Thymus (tissue), 11 donors: ENCODE data around the gene KIAA1217. TPM values are rescaled to one million over a fixed set of nuclear protein-coding genes. Genes with fewer than 3 reads are reported as not detected.

Experiments
- DNase-seq, 9 donors: peaks; one replicate each; pipeline ENCODE4 v3.0.0-alpha.2; 2013; ENCODE audit warnings: low spot score in 9 of 9, low read depth in 6 of 9, missing footprints in 1 of 9
- H3K27ac ChIP-seq, 2 donors: one replicate each; pipeline ENCODE4 v1.5.1; 2013; ENCODE audit warnings: control low read depth in 1 of 2, low read depth in 1 of 2, low read length in 1 of 2, mild to moderate bottlenecking in 1 of 2, moderate library complexity in 1 of 2
- H3K27me3 ChIP-seq, 2 donors: one replicate each; pipeline ENCODE4 v1.5.1; 2013; ENCODE audit warnings: low read length in 1 of 2; ENCODE audit not compliant: control insufficient read depth in 2 of 2, insufficient read depth in 1 of 2
- H3K36me3 ChIP-seq, 2 donors: one replicate each; pipeline ENCODE4 v1.5.1; 2013; ENCODE audit warnings: low read length in 1 of 2, mild to moderate bottlenecking in 1 of 2, moderate library complexity in 1 of 2; ENCODE audit not compliant: control insufficient read depth in 2 of 2, insufficient read depth in 2 of 2
- H3K4me1 ChIP-seq, 2 donors: one replicate each; pipeline ENCODE4 v1.5.1; 2013; ENCODE audit warnings: low read length in 2 of 2; ENCODE audit not compliant: control insufficient read depth in 2 of 2, insufficient read depth in 2 of 2
- H3K4me3 ChIP-seq, 2 donors: one replicate each; pipeline ENCODE4 v1.5.1; 2013; ENCODE audit warnings: low read length in 2 of 2, control low read depth in 1 of 2, mild to moderate bottlenecking in 1 of 2
- H3K9me3 ChIP-seq, 2 donors: one replicate each; pipeline ENCODE4 v1.5.1; 2013; ENCODE audit warnings: low read length in 1 of 2, mild to moderate bottlenecking in 1 of 2; ENCODE audit not compliant: control insufficient read depth in 2 of 2, insufficient read depth in 1 of 2
- WGBS: extraction: QIAGEN DNeasy Blood & Tissue Kit; methylation state at CpG from one replicate; pipeline ENCODE4 v1.1.7; 2013; 5-methylcytosine and 5-hydroxymethylcytosine counted together
- polyA plus RNA-seq: library from polyadenylated mRNA; stranded (reverse); fragments of 200-250 nt; gene quantifications from one replicate; pipeline ENCODE4 v1.2.3, GENCODE V29; 2013
- total RNA-seq: library from RNA; stranded (reverse); fragments of 120-200 nt; gene quantifications from one replicate; pipeline ENCODE4 v1.2.4, GENCODE V29; 2013
- donor health status: healthy.

KIAA1217 gene
- total and polyA plus RNA-seq, 2 donors, result 9.7 to 30.5 TPM

DNA sequence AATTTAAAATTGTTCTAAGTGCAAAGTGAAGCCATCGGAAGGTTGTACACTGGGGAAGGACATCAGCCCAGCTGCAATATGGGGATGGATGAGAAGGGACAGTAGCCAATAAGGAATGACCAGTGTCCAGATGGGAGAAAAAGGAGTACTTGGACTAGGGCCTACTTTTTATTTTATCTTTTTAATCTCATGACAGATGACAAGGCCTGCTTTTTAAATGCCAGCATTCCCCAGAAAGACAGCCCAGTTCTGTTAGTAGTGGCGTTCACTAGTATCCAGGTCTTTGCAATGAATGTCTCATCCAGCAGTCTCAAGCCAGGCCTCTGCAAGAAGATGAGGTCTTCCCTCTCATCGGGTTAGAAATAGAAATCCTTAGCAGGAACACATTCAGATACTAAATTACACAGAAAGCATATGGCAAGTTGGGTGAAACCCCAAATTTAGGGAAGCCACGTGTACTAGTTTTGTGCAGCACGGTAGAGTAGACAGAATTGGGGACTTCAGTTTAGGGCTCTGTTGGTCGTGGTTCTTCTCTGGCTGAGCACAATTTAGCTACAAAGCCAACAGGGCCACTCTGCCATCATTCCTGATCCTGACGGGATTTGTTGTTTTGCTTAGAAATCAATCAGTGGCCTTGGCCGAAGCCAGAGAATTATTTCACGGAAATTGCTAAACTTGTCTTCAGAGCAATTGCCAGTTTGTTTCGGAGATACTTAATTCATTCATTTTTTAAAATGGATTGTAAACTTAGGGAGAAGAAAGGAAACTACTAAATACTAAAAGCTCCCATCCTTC, 286.9 kb downstream of the KIAA1217 start:
- no peaks in the 10 kb centered on the region for H3K27me3 ChIP-seq
- WGBS, result 94% methylated on average over 10 of the region's 10 CpGs
- H3K27ac ChIP-seq, result no peak overlapping the region

DNA sequence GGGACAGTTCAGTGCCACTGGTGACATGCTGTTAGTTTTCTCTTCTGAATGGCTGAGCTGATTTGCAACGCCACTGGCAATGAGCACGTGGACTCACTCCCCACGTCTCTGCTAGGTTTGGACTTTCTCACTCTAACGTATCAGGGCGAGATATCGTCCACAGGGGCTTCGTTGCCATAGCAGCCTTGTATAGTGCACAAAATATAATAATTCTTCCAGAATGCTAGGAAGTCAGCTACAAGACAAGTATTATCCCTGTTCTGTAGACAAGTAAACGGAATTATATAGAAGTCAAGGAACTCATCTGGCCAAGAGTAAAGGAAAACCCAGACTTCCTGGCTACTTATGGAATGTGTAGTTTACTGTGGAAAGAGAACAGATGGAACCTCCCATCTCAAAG, 288.0 kb downstream of the KIAA1217 start:
- 92% methylated on average over 8 of the region's 8 CpGs for WGBS
- Histone ChIP-seq H3K4me1 (no peaks in the 10 kb centered on the region), H3K27me3 (no peaks in the 10 kb centered on the region), H3K4me3 (no peak overlapping the region), H3K36me3 (no peaks in the 10 kb centered on the region), H3K27ac (no peak overlapping the region), H3K9me3 (no peaks in the 10 kb centered on the region)
- no peak for DNase-seq

More for the DNA sequence above, 286.9 kb downstream of the KIAA1217 start:
- DNase-seq, result no peak
- no peaks in the 10 kb centered on the region for H3K36me3 ChIP-seq
- no peaks in the 10 kb centered on the region for H3K4me1 ChIP-seq
- H3K9me3 ChIP-seq, result no peaks in the 10 kb centered on the region
- H3K4me3 ChIP-seq, result no peak overlapping the region

DNA sequence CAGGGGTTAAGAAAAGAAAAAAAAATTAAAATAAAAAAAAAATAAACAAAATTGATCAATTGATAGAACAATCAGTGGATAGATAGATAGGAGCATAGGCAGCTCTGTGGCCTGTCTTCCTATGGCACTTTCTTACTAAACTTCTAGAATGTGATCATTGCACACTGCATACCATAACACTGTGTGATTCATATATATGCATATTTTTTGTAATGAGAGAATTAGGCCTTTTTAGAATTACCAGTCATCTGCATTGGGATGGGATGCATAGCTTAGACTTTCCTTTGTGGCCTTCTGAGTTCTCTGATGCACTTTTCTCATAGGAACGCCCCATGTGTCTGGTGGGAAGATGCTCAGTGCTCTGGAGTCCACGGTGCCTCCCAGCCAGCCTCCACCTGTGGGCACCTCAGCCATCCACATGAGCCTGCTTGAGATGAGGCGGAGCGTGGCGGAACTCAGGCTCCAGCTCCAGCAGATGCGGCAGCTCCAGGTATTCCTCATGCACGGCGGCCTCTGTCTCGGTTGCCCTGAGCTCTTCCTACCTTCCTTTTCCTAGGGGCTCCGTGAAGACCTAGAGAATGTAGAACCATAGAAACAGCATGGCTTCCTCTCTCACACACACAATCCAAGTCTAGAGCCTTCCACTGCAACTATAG, 292.2 kb downstream of the KIAA1217 start:
- no peaks in the 10 kb centered on the region for H3K9me3 ChIP-seq
- DNase-seq, result no peak
- 98% methylated on average over 10 of the region's 10 CpGs for whole genome bisulfite sequencing
- H3K36me3 ChIP-seq, result no peaks in the 10 kb centered on the region
- no peak overlapping the region for H3K4me3 ChIP-seq
- no peak overlapping the region for H3K27ac ChIP-seq
- no peaks in the 10 kb centered on the region for H3K4me1 ChIP-seq
- no peaks in the 10 kb centered on the region for H3K27me3 ChIP-seq

DNA sequence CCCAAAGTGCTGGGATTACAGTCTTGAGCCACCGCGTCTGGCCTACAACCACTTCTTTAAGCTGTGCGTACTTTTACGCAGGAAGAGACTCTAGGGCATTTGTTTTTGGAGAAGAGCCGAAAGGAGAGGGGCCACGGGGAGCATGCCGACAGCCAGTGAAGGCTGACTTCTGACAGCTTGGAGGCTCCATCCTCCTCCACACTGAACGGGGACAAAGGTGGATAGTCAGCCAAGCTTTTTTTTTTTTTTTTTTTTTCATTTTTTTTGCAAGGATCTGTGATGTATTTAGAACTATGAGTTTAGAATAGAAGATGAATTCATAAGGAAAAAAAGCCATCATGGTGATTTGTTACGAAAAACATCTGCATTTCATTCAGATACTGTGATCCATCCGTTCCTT, 293.1 kb downstream of the KIAA1217 start:
- no peaks in the 10 kb centered on the region for H3K36me3 ChIP-seq
- H3K27ac ChIP-seq, result no peak overlapping the region
- WGBS, result 94% methylated on average over 10 of the region's 10 CpGs
- H3K27me3 ChIP-seq, result no peaks in the 10 kb centered on the region
- no peaks in the 10 kb centered on the region for H3K4me1 ChIP-seq
- H3K4me3 ChIP-seq, result no peak overlapping the region
- DNase-seq, result no peak
- H3K9me3 ChIP-seq, result no peaks in the 10 kb centered on the region

DNA sequence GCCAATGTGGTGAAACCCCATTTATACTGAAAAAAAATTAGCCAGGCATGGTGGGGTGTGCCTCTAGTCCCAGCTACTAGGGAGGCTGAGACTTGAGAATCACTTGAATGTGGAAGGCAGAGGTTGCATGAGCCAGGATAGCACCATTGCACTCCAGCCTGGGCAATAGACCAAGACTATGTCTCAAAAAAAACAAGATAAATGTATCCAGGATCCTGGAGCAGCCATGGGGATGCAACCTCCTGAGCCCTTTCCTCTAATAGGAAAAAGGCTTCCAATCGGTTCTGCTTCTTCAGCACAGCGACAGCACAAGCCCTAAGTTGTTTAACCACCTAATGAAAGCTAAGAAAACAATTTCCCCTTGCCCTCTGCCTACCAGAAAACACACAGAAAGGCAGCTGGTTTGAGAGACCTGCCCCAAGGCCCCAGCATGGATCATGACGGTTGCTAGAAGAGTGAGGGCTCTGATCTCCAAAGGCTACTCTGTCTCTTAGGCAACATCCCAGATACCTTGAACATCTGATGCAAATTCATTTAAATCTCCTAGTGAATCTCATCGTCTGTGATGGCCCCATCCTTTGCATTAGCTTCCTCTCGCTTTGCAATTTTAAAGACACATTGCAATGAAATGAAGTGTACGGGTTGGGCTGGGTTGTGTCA, 294.0 kb downstream of the KIAA1217 start:
- H3K27me3 ChIP-seq, result no peaks in the 10 kb centered on the region
- DNase-seq, result no peak
- H3K27ac ChIP-seq, result no peak overlapping the region
- no peaks in the 10 kb centered on the region for H3K9me3 ChIP-seq
- no peaks in the 10 kb centered on the region for H3K4me1 ChIP-seq
- no peaks in the 10 kb centered on the region for H3K36me3 ChIP-seq
- no peak overlapping the region for H3K4me3 ChIP-seq
- 73% methylated on average over 6 of the region's 6 CpGs for WGBS

DNA sequence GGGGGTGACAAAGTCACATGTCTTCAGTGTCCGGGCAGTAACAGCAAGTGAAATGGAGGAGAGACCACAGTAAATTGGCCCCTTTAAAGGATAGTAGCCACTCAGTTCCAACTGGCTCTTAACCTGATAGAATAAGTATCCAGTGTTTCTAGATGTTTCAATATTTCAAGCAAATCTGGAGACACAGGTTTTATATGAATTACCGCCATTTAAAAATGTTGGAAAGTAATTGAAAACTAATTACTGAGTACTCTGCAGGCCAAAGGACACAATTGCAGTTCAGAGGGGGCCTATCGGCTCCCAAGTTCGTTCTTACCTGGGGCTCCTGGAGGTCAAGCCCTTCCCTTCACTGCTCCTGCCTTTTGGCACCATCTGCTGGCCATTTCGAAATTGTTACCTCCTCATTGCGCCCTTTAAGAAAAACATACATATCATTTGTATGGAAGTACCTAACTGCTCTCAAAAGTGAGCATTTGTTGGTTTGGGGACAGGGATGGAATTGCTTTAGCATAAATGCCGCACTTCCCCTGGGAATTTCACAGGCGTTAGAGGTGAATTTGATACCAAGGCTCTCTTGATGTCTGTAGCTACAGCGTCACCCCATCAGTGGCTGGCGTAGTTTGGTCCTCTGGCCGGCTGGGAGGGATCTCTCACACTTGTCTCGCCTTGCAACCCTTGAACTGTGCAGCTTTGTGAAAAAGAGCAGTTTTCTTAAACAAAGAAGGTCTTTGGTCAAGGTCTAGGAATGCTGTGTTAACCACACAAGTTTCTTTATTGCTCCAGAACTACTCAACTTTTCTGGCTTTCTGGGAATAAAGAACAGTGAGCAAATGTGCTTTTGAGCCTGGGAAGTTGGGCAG, 294.8 kb downstream of the KIAA1217 start:
- no peak overlapping the region for H3K27ac ChIP-seq
- H3K36me3 ChIP-seq, result no peaks in the 10 kb centered on the region
- 53% methylated on average over 12 of the region's 12 CpGs for WGBS
- H3K4me1 ChIP-seq, result no peaks in the 10 kb centered on the region
- peak in 3 of 9 donors; percentile 9 to 33 (median 19) for DNase-seq
- H3K9me3 ChIP-seq, result no peaks in the 10 kb centered on the region
- no peaks in the 10 kb centered on the region for H3K27me3 ChIP-seq
- H3K4me3 ChIP-seq, result no peak overlapping the region

DNA sequence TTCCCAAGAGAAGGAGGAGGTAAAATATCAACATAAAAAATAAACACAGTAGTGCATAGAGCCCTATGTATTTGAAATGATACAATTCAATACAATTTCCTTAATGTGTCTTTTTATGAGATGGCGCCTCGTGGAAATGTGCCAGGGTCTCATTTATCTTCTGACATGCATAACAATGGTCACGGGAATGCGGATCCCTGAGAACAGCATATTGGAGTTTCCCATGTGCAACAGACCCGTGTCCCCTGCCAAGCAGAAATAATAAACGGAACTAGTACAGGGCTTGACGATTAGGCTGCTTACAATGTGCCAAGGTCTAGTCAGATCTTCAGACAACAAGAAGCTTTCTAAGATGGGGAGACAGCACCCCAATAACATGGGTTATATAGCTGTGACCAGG, 296.8 kb downstream of the KIAA1217 start:
- no peak overlapping the region for H3K4me3 ChIP-seq
- DNase-seq, result no peak
- H3K36me3 ChIP-seq, result no peaks in the 10 kb centered on the region
- no peak overlapping the region for H3K27ac ChIP-seq
- no peaks in the 10 kb centered on the region for H3K4me1 ChIP-seq
- H3K27me3 ChIP-seq, result no peaks in the 10 kb centered on the region
- H3K9me3 ChIP-seq, result no peaks in the 10 kb centered on the region
- WGBS, result 80% methylated on average over 7 of the region's 7 CpGs

DNA sequence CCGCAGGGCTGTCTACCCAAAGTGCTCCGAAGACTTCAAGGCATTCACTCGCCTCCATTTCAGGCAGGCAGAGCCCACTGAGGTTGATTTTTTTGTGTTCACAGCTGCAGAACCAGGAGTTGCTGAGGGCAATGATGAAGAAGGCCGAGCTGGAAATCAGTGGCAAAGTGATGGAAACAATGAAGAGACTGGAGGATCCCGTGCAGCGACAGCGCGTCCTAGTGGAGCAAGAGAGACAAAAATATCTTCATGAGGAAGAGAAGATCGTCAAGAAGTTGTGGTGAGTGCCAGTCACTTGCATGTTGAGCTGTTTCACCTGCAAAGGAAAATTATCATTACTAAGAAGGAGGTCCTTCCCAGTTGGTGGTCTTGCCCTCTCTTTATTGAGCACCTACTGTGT, 304.2 kb downstream of the KIAA1217 start:
- no peaks in the 10 kb centered on the region for H3K9me3 ChIP-seq
- no peaks in the 10 kb centered on the region for H3K27me3 ChIP-seq
- no peaks in the 10 kb centered on the region for H3K36me3 ChIP-seq
- DNase-seq, result no peak
- WGBS, result 87% methylated on average over 9 of the region's 9 CpGs
- H3K4me3 ChIP-seq, result no peak overlapping the region
- no peak overlapping the region for H3K27ac ChIP-seq
- no peaks in the 10 kb centered on the region for H3K4me1 ChIP-seq
